Hippocampal formation (tissue), 2 donors: Measurements from ENCODE around the gene COL18A1.
"Not testable (repeated sequence)": the region's sequence is repeated elsewhere in the genome, so short reads cannot be mapped to it uniquely, and the experiment has no call there.

Source experiments
- DNase-seq, 2 donors: peaks; one replicate each; lab custom pipeline; 2025; lab: John Stamatoyannopoulos, UW

COL18A1 gene

DNA sequence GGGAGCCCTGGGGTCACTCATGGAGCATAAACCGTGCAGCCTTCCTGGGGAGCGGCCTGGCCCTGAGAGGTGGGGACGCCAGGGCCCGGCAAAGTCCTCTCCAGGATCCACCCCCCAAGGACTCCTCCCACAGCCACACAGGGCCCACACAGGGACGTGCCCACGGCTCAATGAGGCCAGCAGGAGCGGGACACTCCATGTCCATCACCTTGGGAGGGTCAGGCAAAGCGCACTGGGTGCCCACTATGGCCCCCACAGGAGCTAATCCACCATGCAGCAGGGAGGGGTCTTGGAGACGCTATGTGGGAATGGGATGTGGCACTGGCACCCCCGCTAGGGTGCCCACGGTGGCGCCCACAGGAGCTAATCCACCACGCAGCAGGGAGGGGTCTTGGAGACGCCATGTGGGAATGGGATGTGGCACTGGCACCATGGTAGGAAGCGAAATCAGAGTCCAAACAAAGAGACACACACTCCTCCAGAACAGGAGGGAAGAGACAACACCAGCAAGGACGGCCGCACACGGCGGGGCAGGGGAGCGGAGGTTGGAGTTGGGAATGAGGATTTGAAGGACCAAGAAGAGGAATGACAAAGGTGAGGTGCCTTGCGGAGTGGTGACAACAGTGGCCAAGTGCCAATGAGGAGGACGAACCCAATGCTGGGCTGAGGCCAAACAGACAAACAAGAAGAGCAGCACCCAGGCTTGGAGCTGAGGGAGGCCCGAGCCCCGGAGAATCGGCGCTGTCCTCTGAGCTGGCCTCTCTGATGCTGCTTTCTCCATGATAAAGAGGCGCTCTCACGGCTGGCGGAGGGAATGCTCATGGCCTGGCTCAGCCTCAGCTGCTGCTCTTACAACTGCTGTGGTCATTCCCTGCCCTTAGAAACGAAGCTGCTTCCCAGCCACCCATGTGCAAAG, 155.4 kb downstream of the COL18A1 start:
- no peak for DNase-seq

DNA sequence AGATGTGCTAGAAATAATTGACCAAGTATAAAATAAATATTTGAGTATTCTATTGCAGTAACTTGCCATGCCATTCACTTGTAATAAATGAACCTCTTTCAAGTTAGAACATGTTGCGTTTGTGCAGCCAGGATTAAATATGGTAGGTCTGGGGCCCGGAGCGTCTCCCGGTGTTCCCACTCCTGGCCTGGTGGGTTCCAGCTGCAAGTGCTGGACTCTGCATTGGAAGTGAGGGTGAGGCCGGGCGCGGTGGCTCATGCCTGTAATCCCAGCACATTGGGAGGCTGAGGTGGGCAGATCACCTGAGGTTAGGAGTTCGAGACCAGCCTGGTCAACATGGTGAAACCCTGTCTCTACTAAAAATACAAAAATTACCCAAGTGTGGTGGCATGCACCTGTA, 156.3 kb downstream of the COL18A1 start:
- not testable (repeated sequence) for DNase-seq

DNA sequence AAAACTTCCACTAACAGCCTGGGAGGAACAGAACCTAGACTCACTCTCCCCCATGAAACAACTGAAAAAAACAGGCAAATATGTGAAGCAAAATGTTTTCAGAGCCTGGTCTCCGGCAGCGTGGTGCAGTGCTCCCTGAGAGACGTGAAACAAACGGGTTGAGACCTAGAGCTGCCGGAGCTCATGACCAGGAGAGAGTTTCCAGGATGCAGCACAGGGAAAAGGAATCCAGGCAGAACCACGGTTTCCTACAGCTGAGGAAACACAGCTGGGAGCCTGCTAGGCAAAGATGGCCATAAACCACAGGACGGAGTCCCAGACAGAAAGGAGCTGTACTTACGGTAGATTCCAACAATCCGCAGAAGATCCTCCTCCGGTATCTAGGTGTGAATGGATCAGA, 157.4 kb downstream of the COL18A1 start:
- DNase-seq = no peak

GRCh38 chr21:45562965-45563364, 158.0 kb downstream of the COL18A1 start:
- DNase-seq = no peak
